ENCODE data around the gene ARHGAP26. TPM values are rescaled to one million over a fixed set of nuclear protein-coding genes. Genes with fewer than 3 reads are reported as not detected.
A peak's percentile ranks its signal among the peaks of the same experiment; 100 is the strongest.

The ARHGAP26 gene
- total and polyA plus RNA-seq, 2 donors (not counting 3 experiments of a cell fraction or from before 2014, with no cell fraction given) = 3.1 to 16.2 TPM

DNA sequence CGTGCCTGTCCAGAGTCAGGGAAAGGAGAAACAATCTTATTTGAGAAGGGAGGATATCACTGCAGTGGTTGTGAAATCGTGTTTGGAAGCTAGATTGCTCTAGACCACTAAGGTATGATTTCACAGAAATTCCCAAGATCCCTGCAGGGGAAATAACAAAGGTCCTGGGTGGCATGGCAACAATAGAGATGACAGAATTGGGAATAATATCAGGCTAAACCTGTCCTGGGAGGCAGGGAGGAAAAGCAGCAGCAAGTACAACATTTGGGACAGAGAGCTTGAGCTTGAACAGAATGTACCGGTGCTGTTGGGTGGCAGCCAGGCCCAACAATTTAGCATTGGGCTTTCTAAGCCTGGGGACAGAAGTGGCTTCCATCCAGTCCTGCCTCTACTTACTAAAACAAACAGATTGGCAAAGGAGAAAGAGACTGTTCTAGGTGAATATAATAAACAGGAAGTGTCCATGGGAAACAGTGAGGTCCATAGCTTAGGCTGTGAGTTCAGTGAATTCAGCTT, 17.0 kb upstream of the ARHGAP26 start:
- H3K4me1 ChIP-seq (ENCODE audit: control insufficient read depth, extremely low read depth, insufficient read depth, low read length) = peaks cover 26% of the 10 kb centered on the region
- H2AFZ ChIP-seq (ENCODE audit: low read depth, low read length) = peak overlapping the region; percentile 33
- no peaks in the 10 kb centered on the region for H3K9me1 ChIP-seq (replicated peaks; ENCODE audit: control insufficient read depth, extremely low read depth, insufficient read depth, low read length)
- no peaks in the 10 kb centered on the region for H3K27me3 ChIP-seq (ENCODE audit: control insufficient read depth in 2 of 2, insufficient read depth in 2 of 2, low read length in 2 of 2)
- ChIA-PET POLR2A (no interaction called here), CTCF (interaction anchor here (0.7 to 3.2 kb wide), 9 partner anchors 11 to 135 kb away, joined by 3 to 13 read pairs (median 6); partner anchors contain the start of gene ARHGAP26)
- DNase-seq (ENCODE audit: low read depth, low spot score) = peak; percentile 36
- intact Hi-C loops (cut with micrococcal nuclease) = no loop called here
- no peak overlapping the region for H3K9ac ChIP-seq (replicated peaks; ENCODE audit: extremely low read depth, insufficient read depth, low read length)
- no peak overlapping the region for H3K4me2 ChIP-seq (ENCODE audit: insufficient read depth, low read length)
- H3K36me3 ChIP-seq (ENCODE audit: control insufficient read depth in 2 of 2, extremely low read depth in 1 of 2, insufficient read depth in 2 of 2, low read length in 2 of 2) = no peaks in the 10 kb centered on the region
- no TSS peak for BruUV-seq (replicated peaks)
- no peak overlapping the region for H3K4me3 ChIP-seq (replicated peaks in 1 of 3; ENCODE audit: insufficient read depth in 1 of 3, low read depth in 1 of 3, low read length in 3 of 3)
- no peaks in the 10 kb centered on the region for H3K79me2 ChIP-seq (ENCODE audit: control insufficient read depth, insufficient read depth, low read length)
- TF ChIP-seq EZH2 (IDR thresholded peaks at IDR 0.05; ENCODE audit: borderline replicate concordance, low read depth, low read length, severe bottlenecking) = no peak
- no peak for TF ChIP-seq GATA2 (IDR thresholded peaks at IDR 0.05; ENCODE audit: insufficient read depth, insufficient read length, low read depth, low read length)
- TF ChIP-seq MYC (IDR thresholded peaks at IDR 0.05; ENCODE audit: low read depth, low read length) = no peak
- no peak for TF ChIP-seq MAX (IDR thresholded peaks at IDR 0.05; ENCODE audit: insufficient read depth, insufficient read length)
- TF ChIP-seq CTCF (IDR thresholded peaks at IDR 0.05; ENCODE audit: extremely low read depth in 1 of 2, insufficient read depth in 1 of 2, low read depth in 1 of 2, low read length in 2 of 2) = no peak
- no peak for TF ChIP-seq POLR2AphosphoS5 (IDR thresholded peaks at IDR 0.05; ENCODE audit: insufficient read depth, low read depth, low read length)
- TF ChIP-seq FOS (IDR thresholded peaks at IDR 0.05; ENCODE audit: borderline replicate concordance, insufficient read depth, low read length) = no peak
- TF ChIP-seq JUN (IDR thresholded peaks at IDR 0.05; ENCODE audit: borderline replicate concordance, insufficient read depth, insufficient read length, low read depth) = no peak
- TF ChIP-seq POLR2A (IDR thresholded peaks at IDR 0.05; ENCODE audit: low read depth, low read length) = no peak
- no peak overlapping the region for H3K27ac ChIP-seq (ENCODE audit: insufficient read depth, low read depth, low read length)
- dilution Hi-C loops (cut with MboI; ENCODE audit: extremely low pct_ligation_motif_present, low sequenced_read_pairs) = no loop called here
- H4K20me1 ChIP-seq (replicated peaks; ENCODE audit: control insufficient read depth, extremely low read depth, insufficient read depth, low read length) = no peaks in the 10 kb centered on the region
- H3K9me3 ChIP-seq (replicated peaks; ENCODE audit: control insufficient read depth, insufficient read depth, low read length) = no peaks in the 10 kb centered on the region
- peak; percentile 70 for FAIRE-seq
